ENCODE results near the gene DNAJA4. TPM values are rescaled to one million over a fixed set of nuclear protein-coding genes. Genes with fewer than 3 reads are reported as not detected.

The DNAJA4 gene
- polyA plus RNA-seq, 1 of the 3 experiments (the other 2 are of a cell fraction), result 0.03 TPM

- no peak overlapping the region for H3K4me3 ChIP-seq (ENCODE audit: low read depth in 2 of 2, low read length in 1 of 2)
- H3K9ac ChIP-seq, result no peak overlapping the region
- no peaks in the 10 kb centered on the region for H3K9me2 ChIP-seq
- H3K4me1 ChIP-seq (ENCODE audit: control insufficient read depth in 1 of 2, insufficient read depth in 2 of 2, low read depth in 1 of 2, low read length in 1 of 2), result peaks cover 0 to 24% of the 10 kb centered on the region in 2 experiments; a peak in 2 of 4 replicates
- H2AFZ ChIP-seq (ENCODE audit: low read depth), result no peak overlapping the region
- H4K20me1 ChIP-seq (ENCODE audit: insufficient read depth), result no peaks in the 10 kb centered on the region
- WGBS (ENCODE audit: low lambda C conversion rate), result 90% methylated on average over 8 of the region's 8 CpGs
- no peaks in the 10 kb centered on the region for H3K36me3 ChIP-seq (replicated peaks in 1 of 2; ENCODE audit: control insufficient read depth in 1 of 2, insufficient read depth in 2 of 2, low read length in 1 of 2)
- no peaks in the 10 kb centered on the region for H3K27me3 ChIP-seq (ENCODE audit: insufficient read depth)
- H3K9me3 ChIP-seq, result no peaks in the 10 kb centered on the region
- no peak overlapping the region for H3K4me2 ChIP-seq
- DNase-seq, result peak; percentile 44
- H3F3A ChIP-seq (replicated peaks; ENCODE audit: insufficient read depth), result no peaks in the 10 kb centered on the region
- TF ChIP-seq CTCF (IDR thresholded peaks at IDR 0.05) (no peak; the same call in 1 of the 2 replicates), EP300 (IDR thresholded peaks at IDR 0.05; ENCODE audit: borderline replicate concordance in 1 of 2, low read depth in 1 of 2, low read length in 1 of 2) (no peak), IRF3 (IDR thresholded peaks at IDR 0.05; ENCODE audit: low read depth, low read length) (no peak), ELF1 (IDR thresholded peaks at IDR 0.05) (no peak), CHD2 (IDR thresholded peaks at IDR 0.05; ENCODE audit: low read length, partially characterized antibody) (no peak), PBX3 (IDR thresholded peaks at IDR 0.05) (no peak), TCF12 (IDR thresholded peaks at IDR 0.05) (no peak), MXI1 (IDR thresholded peaks at IDR 0.05; ENCODE audit: low read depth, low read length) (no peak), SIN3A (IDR thresholded peaks at IDR 0.05; ENCODE audit: borderline replicate concordance, low read depth, low read length) (no peak), TEAD4 (IDR thresholded peaks at IDR 0.05; ENCODE audit: borderline replicate concordance, insufficient read depth) (no peak), FOXJ3 (CRISPR knock-in tag; IDR thresholded peaks at IDR 0.05) (no peak), RAD21 (IDR thresholded peaks at IDR 0.05; ENCODE audit: low read length) (no peak), NFIC (IDR thresholded peaks at IDR 0.05; ENCODE audit: borderline replicate concordance) (no peak), POLR2AphosphoS5 (IDR thresholded peaks at IDR 0.05; ENCODE audit: low read depth, low read length) (no peak), YY1 (IDR thresholded peaks at IDR 0.05; ENCODE audit: low read depth) (no peak), MAX (IDR thresholded peaks at IDR 0.05; ENCODE audit: low read depth) (no peak), JUND (IDR thresholded peaks at IDR 0.05) (no peak), MEF2A (IDR thresholded peaks at IDR 0.05; ENCODE audit: borderline replicate concordance, low read depth) (no peak)
- H3K27ac ChIP-seq (ENCODE audit: low read depth in 2 of 2, low read length in 1 of 2), result no peak overlapping the region; a peak in 1 of 4 replicates
- H3K79me2 ChIP-seq (ENCODE audit: insufficient read depth), result no peaks in the 10 kb centered on the region
- ChIA-PET CTCF (interaction anchor here (0.8 to 31.8 kb wide), 9 partner anchors 8 to 234 kb away, joined by 3 to 772 read pairs (median 3); no protein-coding TSS in a partner anchor), POLR2A (interaction anchor here (0.8 to 1.2 kb wide), 2 partner anchors 79 to 120 kb away, joined by 3 to 4 read pairs; no protein-coding TSS in a partner anchor)
Observed at GRCh38 chr15:78317145-78317836, 52.9 kb downstream of the DNAJA4 start.
